GM10266 (cell line): ENCODE results near the gene QSOX2.

ENCODE experiments used
- DNase-seq: peaks from one replicate; pipeline ENCODE4 v3.0.0; 2012; ENCODE audit errors: extremely low spot score
- CTCF ChIP-seq: IDR thresholded peaks from 2 replicates; pipeline ENCODE4 v1.5.1; 2012; ENCODE audit warnings: mild to moderate bottlenecking, low read depth; ENCODE audit not compliant: control insufficient read depth, insufficient read depth; ENCODE audit errors: missing control alignments

QSOX2 gene

GRCh38 chr9:136197084-136197875 is 48.3 kb downstream of the QSOX2 start:
- no peak for DNase-seq
- no peak for TF ChIP-seq CTCF

GRCh38 chr9:136196404-136197083 is 49.1 kb downstream of the QSOX2 start:
- DNase-seq: no peak
- TF ChIP-seq CTCF: no peak

GRCh38 chr9:136194540-136194939 is 51.1 kb downstream of the QSOX2 start:
- no peak for DNase-seq
- no peak for TF ChIP-seq CTCF

GRCh38 chr9:136193891-136194279 is 51.7 kb downstream of the QSOX2 start:
- DNase-seq: no peak
- TF ChIP-seq CTCF: no peak

GRCh38 chr9:136193127-136193890 is 52.3 kb downstream of the QSOX2 start:
- DNase-seq: no peak
- TF ChIP-seq CTCF: no peak

- TF ChIP-seq CTCF: no peak
Measured at GRCh38 chr9:136192289-136193126, 53.1 kb downstream of the QSOX2 start.

More at GRCh38 chr9:136192289-136193126, 53.1 kb downstream of the QSOX2 start:
- DNase-seq: no peak
